ENCODE data around the gene LINS1.

The LINS1 gene

GRCh38 chr15:100558771-100559254 lies 43.2 kb downstream of the LINS1 start:
- no peak for DNase-seq (ENCODE audit: low read depth)

- DNase-seq (ENCODE audit: low read depth), result no peak
Measured at GRCh38 chr15:100553468-100553867, 48.5 kb downstream of the LINS1 start.

- no peak for DNase-seq (ENCODE audit: low read depth)
Measured at GRCh38 chr15:100547961-100548360, 54.0 kb downstream of the LINS1 start.

- DNase-seq (ENCODE audit: low read depth), result no peak
Measured at GRCh38 chr15:100544946-100545345, 57.0 kb downstream of the LINS1 start.

GRCh38 chr15:100544338-100544841 lies 57.6 kb downstream of the LINS1 start:
- DNase-seq (ENCODE audit: low read depth), result no peak

- DNase-seq (ENCODE audit: low read depth), result no peak
Measured at GRCh38 chr15:100542290-100542689, 59.7 kb downstream of the LINS1 start.

- DNase-seq (ENCODE audit: low read depth), result no peak
Measured at GRCh38 chr15:100537331-100537730, 64.7 kb downstream of the LINS1 start.

GRCh38 chr15:100536733-100537132 lies 65.3 kb downstream of the LINS1 start:
- no peak for DNase-seq (ENCODE audit: low read depth)

- DNase-seq (ENCODE audit: low read depth), result no peak
Measured at GRCh38 chr15:100533886-100534285, 68.1 kb downstream of the LINS1 start.

GRCh38 chr15:100531823-100532327 lies 70.1 kb downstream of the LINS1 start:
- DNase-seq (ENCODE audit: low read depth), result no peak

GRCh38 chr15:100531204-100531603 lies 70.8 kb downstream of the LINS1 start:
- no peak for DNase-seq (ENCODE audit: low read depth)

- DNase-seq (ENCODE audit: low read depth), result no peak
Measured at GRCh38 chr15:100529556-100529955, 72.4 kb downstream of the LINS1 start.

- no peak for DNase-seq (ENCODE audit: low read depth)
Measured at GRCh38 chr15:100528833-100529428, 73.1 kb downstream of the LINS1 start, which contains the start of gene CERS3. Gene CERS3, minus strand, starts transcription at chr15:100528950. Its CDS starts 27,101 bp downstream, at chr15:100501849.

- no peak for DNase-seq (ENCODE audit: low read depth)
Measured at GRCh38 chr15:100526027-100526481, 75.9 kb downstream of the LINS1 start.

- no peak for DNase-seq (ENCODE audit: low read depth)
Measured at GRCh38 chr15:100525436-100525835, 76.5 kb downstream of the LINS1 start.

- DNase-seq (ENCODE audit: low read depth), result no peak
Measured at GRCh38 chr15:100524326-100524725, 77.7 kb downstream of the LINS1 start.

GRCh38 chr15:100521907-100522306 lies 80.1 kb downstream of the LINS1 start:
- DNase-seq (ENCODE audit: low read depth), result no peak

- no peak for DNase-seq (ENCODE audit: low read depth)
Measured at GRCh38 chr15:100520132-100520921, 81.7 kb downstream of the LINS1 start.

- no peak for DNase-seq (ENCODE audit: low read depth)
Measured at GRCh38 chr15:100517846-100518245, 84.1 kb downstream of the LINS1 start.
